ENCODE results near the gene NLRC5.

- TF ChIP-seq, protein P1, sequence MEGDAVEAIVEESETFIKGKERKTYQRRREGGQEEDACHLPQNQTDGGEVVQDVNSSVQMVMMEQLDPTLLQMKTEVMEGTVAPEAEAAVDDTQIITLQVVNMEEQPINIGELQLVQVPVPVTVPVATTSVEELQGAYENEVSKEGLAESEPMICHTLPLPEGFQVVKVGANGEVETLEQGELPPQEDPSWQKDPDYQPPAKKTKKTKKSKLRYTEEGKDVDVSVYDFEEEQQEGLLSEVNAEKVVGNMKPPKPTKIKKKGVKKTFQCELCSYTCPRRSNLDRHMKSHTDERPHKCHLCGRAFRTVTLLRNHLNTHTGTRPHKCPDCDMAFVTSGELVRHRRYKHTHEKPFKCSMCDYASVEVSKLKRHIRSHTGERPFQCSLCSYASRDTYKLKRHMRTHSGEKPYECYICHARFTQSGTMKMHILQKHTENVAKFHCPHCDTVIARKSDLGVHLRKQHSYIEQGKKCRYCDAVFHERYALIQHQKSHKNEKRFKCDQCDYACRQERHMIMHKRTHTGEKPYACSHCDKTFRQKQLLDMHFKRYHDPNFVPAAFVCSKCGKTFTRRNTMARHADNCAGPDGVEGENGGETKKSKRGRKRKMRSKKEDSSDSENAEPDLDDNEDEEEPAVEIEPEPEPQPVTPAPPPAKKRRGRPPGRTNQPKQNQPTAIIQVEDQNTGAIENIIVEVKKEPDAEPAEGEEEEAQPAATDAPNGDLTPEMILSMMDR (IDR thresholded peaks at IDR 0.05; ENCODE audit: borderline replicate concordance, extremely low read depth, low read length, poor library complexity, severe bottlenecking): no peak
- no peak for TF ChIP-seq EZH2 (IDR thresholded peaks at IDR 0.05; ENCODE audit: borderline replicate concordance, low read depth, low read length, severe bottlenecking)
Observed at GRCh38 chr16:57039148-57039812, 49.9 kb downstream of the NLRC5 start.

Data from DND-41 (cell line).